ENCODE results near the gene ATG9A.

ATG9A gene

DNA sequence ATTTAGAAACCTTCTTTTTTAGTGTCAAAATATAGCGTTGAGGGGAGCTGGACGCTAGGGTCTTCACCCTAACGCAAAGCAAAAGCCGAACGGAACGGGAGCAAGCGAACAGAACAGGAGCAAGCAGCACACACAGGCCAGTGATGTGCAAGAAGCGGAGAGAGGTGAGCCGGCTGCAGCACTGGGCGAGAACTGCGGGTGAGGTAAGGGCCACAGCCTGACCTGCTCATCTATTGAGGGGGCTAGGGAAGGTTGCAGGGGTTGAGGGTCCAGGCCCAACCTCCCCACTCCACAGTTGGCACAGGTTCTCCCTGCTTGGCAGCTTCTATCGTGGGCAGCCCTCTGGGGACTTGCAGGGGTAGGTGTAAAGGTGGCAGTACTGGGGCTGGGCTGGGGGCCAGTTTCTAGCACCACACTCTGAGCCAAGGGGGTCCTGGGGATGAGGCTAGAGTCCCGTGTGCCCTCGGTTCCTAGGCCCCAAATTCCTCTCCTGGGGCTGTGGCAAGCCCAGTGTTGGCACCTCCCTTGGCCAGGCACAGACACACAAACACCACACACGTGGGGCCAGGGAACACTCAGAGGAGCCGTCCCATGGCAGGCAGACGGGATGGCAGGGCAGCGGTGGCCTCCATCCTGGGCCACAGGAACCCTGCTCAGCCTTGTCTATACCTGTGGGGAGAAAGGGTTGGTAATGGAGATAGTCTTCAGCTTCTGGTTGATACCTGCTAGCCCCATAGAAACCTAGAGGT is 9.5 kb downstream of the ATG9A start:
- DNase-seq, result no peak

DNA sequence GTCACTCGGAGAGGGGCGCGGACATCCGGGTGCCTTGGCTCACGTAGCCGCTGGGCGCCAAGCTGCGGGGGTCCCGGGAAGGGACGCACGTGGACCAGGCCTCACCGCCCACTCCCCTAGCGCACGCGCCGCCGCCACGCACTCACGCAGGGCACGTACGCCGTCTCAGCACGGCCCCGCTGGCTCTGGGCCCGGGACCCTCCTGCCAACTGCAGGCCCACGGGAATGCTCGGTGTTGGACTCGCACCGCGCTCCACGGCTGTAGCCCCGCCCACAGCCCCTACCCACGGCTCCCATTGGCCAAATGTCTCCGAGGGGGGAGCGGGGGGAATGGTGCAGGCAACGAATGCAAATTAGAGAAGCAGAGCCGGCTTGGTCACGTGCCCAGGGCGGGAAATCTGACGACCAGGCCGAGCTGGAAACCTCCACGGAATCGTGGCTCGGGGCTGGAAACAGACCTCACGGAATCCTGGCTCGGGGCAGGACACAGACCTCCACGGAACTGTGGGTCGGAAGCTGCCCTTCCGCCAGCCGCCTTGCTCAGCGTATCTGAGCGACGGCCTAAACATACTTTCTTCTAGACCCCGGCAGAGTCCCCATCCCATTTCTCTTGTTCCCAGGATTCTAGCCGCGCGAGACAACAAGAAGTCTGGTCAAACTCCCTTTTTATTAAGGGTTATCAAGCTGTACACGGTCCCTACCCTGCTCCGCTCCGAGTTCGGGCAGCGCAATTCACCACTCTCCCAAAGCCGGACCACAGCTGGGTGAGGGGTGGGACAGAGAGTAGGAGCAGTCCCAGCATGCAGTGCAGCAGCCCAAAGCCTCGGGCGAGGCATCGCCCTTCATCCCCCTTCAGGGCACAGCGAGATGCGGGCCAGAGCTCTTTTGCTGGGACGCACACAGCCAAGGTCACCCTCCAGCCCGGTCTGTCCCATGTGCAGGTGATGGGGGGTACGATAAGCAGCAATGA is 10.4 kb downstream of the ATG9A start, which contains the start of gene ABCB6:
ABCB6 (minus strand) TSS at position 227 of the 970 bp plus-strand sequence. CDS start 285 bp downstream, outside the sequence.
- DNase-seq, result peak; percentile 95

DNA sequence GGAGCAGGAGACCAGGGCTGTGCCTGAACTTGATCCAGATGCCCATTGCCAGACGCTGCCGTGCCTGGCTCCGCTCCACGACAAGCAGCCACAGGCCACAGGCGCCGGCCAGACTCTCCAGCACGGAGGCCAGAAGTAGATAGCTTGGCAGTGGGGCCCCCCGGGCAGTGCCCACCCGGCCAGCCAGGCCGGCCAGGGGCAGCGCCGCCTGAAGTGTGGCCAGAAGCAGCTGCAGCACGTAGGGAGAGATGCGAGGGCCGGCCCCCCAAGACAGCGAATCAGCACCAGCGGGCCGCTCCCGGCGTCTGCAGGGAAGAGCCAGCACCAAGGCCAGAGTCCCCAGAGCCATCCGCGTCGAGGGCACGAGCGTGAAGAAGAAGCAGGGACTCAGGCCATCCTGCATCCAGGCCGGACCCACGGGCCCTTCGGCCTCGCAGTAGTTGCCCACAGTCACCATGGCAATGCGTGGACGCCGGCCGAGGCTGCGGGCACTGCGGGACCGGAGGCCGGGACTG is 11.2 kb downstream of the ATG9A start:
- DNase-seq, result peak; percentile 30 to 71

- no peak for DNase-seq
Observed at GRCh38 chr2:219216535-219216915, 12.9 kb downstream of the ATG9A start.

- DNase-seq, result no peak
Observed at GRCh38 chr2:219215871-219216534, 13.4 kb downstream of the ATG9A start.

- DNase-seq, result no peak
Observed at GRCh38 chr2:219214786-219215185, 14.7 kb downstream of the ATG9A start.

GRCh38 chr2:219214141-219214540 is 15.3 kb downstream of the ATG9A start:
- DNase-seq, result no peak

GRCh38 chr2:219213486-219214071 is 15.9 kb downstream of the ATG9A start:
- DNase-seq, result no peak

DNA sequence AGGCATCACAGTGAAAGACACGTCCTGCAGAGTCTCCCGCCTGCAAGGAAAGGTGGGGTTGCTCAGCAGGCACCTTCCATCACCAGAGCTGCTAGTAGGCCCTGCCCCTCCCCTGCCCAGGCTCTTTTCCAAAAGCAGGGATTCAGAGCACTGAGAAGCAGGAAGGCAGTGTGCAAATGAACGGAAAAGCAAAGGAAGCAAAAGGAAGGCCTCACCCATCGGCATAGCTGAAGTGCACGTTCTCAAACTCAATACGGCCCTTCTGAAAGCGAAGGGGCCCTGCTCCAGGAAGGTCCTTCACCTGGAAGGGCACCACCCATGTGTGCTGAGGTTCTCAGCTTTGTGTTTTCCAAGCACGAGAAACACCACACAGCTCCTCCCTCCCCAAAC is 16.4 kb downstream of the ATG9A start:
- DNase-seq, result no peak

DNA sequence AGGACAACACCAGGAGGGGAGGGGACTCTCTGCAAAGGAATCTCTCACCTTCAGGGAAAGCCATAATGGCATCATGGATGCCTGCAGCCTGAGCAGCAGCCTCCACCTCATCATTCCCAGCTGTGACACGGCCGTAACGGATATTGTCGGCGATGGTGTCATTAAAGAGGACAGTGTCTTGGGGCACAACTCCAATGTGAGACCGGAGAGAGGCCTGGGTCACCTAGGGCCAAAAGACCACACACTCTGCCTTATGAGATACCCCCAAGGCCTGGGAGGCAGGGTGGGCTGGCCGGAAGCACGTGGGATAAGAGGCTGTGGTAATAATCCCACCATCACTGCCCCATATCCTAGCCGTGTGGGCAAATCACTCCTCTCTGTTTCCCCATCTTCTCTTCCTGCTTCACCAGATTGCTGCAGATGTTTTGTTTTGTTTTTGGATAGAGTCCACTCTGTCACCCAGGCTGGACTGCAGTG is 18.5 kb downstream of the ATG9A start:
- DNase-seq, result no peak

DNA sequence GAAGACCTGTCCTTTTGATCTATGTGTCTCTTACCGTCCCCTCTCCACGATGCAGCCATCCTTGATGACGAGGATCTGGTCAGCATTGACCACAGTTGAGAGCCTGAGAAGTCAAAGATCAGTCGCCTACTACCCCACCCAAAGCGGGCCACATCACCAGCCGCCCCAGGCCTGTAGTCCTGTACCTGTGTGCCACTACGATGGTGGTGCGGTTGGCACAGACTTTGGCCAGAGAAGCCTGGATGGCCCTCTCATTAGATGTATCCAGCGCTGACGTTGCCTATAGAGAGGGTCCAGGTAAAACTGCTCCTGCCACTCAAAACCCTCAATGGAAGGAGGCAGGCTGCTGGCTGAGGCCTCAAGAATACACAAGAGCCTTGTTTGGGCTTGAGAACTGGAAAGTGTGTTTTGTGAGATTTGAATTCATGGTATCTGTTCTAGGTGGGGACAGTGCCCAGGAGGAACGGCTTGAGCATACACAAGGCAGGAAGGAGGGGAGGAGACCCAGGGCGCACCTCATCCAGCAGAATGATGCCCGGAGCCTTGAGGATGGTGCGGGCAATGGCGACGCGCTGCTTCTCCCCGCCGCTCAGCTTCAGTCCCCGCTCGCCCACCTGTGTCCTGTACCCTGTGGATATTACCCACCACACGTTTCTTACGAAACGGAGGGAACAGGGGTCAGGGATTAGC is 19.1 kb downstream of the ATG9A start:
- DNase-seq, result no peak

DNA sequence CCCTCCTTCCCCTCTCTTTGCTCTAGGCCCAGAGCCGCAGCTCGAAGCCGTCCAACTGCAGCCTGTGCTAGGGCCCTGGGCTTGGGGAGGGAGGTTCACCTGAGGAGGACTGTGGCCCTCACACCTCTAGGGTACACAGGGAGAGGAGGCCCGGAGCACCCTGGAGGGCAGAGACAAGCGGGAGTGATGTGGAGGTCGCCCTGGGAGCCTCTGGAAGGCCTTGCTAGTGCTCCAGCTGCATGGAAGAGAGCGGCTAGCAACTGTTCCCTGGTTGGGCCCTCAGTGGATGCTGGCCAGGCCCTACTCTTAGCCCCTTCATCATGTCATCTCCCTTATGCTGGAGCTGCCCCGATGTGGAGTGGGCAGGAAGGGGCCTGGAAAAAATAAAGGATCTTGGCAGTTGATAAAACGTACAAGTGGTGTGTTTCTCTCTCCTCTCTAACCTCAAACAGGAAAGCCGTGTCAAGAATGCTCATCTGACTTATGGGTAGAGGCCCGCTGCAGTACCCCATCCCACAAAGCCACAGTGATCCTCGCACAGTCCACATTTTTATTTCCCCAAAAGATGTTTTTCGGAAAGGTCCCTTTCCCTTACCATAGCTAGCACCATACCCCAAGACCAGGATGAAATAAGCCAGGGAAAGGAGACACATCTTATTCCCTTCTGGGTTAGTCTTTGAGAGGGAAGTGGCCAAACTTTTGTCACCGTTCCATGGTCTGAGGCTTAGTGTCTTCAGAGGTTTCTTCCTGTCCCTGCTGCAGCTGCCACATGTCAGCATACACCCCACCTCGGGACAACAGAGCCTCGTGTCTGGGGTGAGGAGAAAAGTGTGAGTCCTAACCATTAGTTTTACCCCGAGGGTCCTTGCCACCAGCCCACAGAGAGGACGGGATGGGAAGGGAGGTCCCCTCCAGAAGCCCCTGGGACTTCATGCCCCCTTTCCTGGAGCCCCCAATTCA is 19.9 kb downstream of the ATG9A start:
- DNase-seq, result no peak

DNA sequence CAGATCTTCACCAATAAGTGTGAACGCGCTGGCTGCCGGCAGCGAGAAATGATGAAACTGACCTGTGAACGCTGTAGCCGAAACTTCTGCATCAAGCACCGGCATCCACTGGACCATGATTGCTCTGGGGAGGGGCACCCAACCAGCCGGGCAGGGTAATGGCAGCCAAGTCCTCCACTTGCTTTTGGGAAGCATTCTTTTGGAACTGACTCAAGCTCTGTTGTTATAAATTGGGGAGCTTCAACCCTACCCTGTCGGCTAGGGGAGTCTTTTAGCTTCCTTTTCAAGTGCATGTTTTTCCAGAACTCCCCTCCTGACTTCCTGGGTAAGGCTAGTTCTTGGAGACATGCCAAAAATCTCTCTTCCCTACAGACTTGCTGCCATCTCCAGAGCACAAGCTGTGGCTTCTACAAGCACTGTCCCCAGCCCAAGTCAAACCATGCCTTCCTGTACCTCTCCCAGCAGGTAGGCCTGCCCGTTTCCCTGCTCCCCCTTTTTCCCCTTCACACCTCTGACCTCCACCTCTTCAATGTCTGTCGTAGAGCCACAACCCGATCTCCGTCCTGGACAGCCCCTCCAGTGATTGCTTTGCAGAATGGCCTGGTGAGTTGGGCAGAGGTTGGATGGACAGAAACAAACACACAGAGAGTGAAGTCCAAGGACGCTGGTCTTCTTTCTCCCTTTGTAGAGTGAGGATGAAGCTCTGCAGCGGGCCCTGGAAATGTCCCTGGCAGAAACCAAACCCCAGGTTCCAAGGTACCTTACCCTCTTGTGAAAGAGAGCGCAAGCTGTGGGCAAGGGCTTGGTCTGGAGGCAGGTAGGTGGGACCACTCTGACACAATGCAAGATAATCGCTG is 21.3 kb downstream of the ATG9A start:
- peak; percentile 14 to 19 for DNase-seq

DNA sequence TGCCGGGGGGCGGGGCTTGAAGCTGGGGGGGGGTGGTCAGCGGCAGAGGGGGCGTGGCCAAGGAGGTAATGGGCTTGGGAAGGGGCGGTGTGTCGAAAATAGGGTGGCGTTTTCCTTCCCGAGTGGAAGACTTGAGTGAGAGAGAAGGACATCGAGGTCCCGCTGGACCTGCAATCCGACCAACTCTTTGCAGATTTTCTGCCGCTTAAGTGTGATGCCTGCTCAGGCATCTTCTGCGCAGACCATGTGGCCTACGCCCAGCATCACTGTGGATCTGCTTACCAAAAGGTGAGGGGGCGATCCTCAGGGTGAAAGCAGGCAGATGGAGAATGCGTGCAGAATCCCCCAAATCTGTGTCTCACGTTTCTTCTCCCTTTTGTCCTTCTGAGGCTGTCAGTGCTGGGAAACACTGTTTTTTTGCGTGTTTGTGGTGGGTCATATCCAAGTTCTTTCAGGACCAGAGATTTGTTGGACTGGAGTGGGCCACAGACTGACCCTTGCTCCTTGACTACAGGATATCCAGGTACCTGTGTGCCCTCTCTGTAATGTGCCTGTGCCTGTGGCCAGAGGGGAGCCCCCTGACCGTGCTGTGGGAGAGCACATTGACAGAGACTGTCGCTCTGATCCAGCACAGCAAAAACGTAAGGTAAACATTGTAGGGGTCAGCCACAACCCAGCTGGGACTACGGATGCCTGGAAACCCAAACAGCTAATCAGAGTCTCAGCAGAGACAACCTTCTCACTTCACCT is 22.1 kb downstream of the ATG9A start:
- DNase-seq, result no peak

GRCh38 chr2:219206328-219207133 is 22.9 kb downstream of the ATG9A start, which contains the start of gene ZFAND2B:
TSS of gene ZFAND2B (plus strand) at chr2:219206782. CDS start at chr2:219206988, 206 bp downstream.
- peak; percentile 91 to 92 for DNase-seq

GRCh38 chr2:219205981-219206327 is 23.5 kb downstream of the ATG9A start:
- no peak for DNase-seq

GRCh38 chr2:219205165-219205538 is 24.3 kb downstream of the ATG9A start:
- no peak for DNase-seq

Data from NCI-H2081 (cell line).